Trophoblast cell (in vitro differentiated cells and primary cell): ENCODE results near the gene SMIM13.

Source experiments
- DNase-seq, 2 donors: peaks; one replicate each; pipeline ENCODE4 v3.0.0-alpha.2; 2016
- H2AFZ ChIP-seq: 2 replicates; pipeline ENCODE4 v1.6.1; 2013; ENCODE audit warnings: low read length, moderate library complexity, mild to moderate bottlenecking; ENCODE audit not compliant: insufficient read depth, poor library complexity
- H2AK5ac ChIP-seq: 2 replicates; pipeline ENCODE4 v1.6.1; 2013; ENCODE audit warnings: mild to moderate bottlenecking, low read length
- H2BK120ac ChIP-seq: 2 replicates; pipeline ENCODE4 v1.6.1; 2013; ENCODE audit warnings: low read length, mild to moderate bottlenecking, moderate library complexity; ENCODE audit not compliant: insufficient read depth, poor library complexity
- H2BK12ac ChIP-seq: 2 replicates; pipeline ENCODE4 v1.6.1; 2013; ENCODE audit warnings: mild to moderate bottlenecking, low read length, moderate library complexity
- H2BK5ac ChIP-seq: 2 replicates; pipeline ENCODE4 v1.6.1; 2013; ENCODE audit warnings: low read length, low read depth, moderate library complexity, mild to moderate bottlenecking; ENCODE audit not compliant: poor library complexity
- H3K14ac ChIP-seq: 2 replicates; pipeline ENCODE4 v1.6.1; 2013; ENCODE audit warnings: mild to moderate bottlenecking, low read length
- H3K18ac ChIP-seq: 2 replicates; pipeline ENCODE4 v1.6.1; 2013; ENCODE audit warnings: mild to moderate bottlenecking, low read length
- H3K23ac ChIP-seq: 2 replicates; pipeline ENCODE4 v1.6.1; 2013; ENCODE audit warnings: low read length
- H3K27ac ChIP-seq: 2 replicates; pipeline ENCODE4 v1.5.1; 2013; ENCODE audit warnings: low read depth, mild to moderate bottlenecking, inconsistent platforms, low read length, moderate library complexity
- H3K27me3 ChIP-seq: 2 replicates; pipeline ENCODE4 v1.6.1; 2013; ENCODE audit warnings: inconsistent platforms, mild to moderate bottlenecking, low read length, moderate library complexity; ENCODE audit not compliant: insufficient read depth
- H3K36me3 ChIP-seq, 2 experiments: 1 replicate in 1 of 2; 2 replicates in 1 of 2; pipeline ENCODE4 v1.6.1; 2013; ENCODE audit warnings: low read length in 2 of 2, mild to moderate bottlenecking in 2 of 2, moderate library complexity in 1 of 2; ENCODE audit not compliant: insufficient read depth in 2 of 2, control insufficient read depth in 1 of 2
- H3K4ac ChIP-seq: 2 replicates; pipeline ENCODE4 v1.6.1; 2013; ENCODE audit warnings: low read depth, mild to moderate bottlenecking, low read length, moderate library complexity
- H3K4me1 ChIP-seq, 2 experiments: 1 replicate in 1 of 2; 2 replicates in 1 of 2; pipeline ENCODE4 v1.6.1; 2013; ENCODE audit warnings: low read length in 2 of 2, mild to moderate bottlenecking in 2 of 2, moderate library complexity in 1 of 2; ENCODE audit not compliant: insufficient read depth in 2 of 2, control insufficient read depth in 1 of 2
- H3K4me2 ChIP-seq: 2 replicates; pipeline ENCODE4 v1.6.1; 2013; ENCODE audit warnings: inconsistent platforms, mild to moderate bottlenecking, low read length, moderate library complexity
- H3K4me3 ChIP-seq: 2 replicates; pipeline ENCODE4 v1.5.1; 2013; ENCODE audit warnings: mild to moderate bottlenecking, low read depth, low read length, inconsistent platforms
- H3K79me1 ChIP-seq: one replicate; pipeline ENCODE4 v1.6.1; 2013; ENCODE audit warnings: low read length
- H3K79me2 ChIP-seq: 2 replicates; pipeline ENCODE4 v1.6.1; 2013; ENCODE audit warnings: low read length, mild to moderate bottlenecking; ENCODE audit not compliant: control insufficient read depth, insufficient read depth, poor library complexity
- H3K9ac ChIP-seq: 2 replicates; pipeline ENCODE4 v1.6.1; 2013; ENCODE audit warnings: mild to moderate bottlenecking, low read length
- H3K9me3 ChIP-seq: 2 replicates; pipeline ENCODE4 v1.6.1; 2013; ENCODE audit warnings: low read depth, mild to moderate bottlenecking, control low read depth, inconsistent platforms, low read length; ENCODE audit not compliant: insufficient read depth
- H4K12ac ChIP-seq: 2 replicates; pipeline ENCODE4 v1.6.1; 2013; ENCODE audit warnings: low read depth, mild to moderate bottlenecking, low read length, moderate library complexity
- H4K8ac ChIP-seq: 2 replicates; pipeline ENCODE4 v1.6.1; 2013; ENCODE audit warnings: low read depth, mild to moderate bottlenecking, low read length, moderate library complexity
- H4K91ac ChIP-seq: one replicate; pipeline ENCODE4 v1.6.1; 2013; ENCODE audit warnings: low read depth, mild to moderate bottlenecking, low read length, moderate library complexity
- WGBS: extraction: QIAGEN DNeasy Blood & Tissue Kit; methylation state at CpG from one replicate; pipeline ENCODE4 v1.1.7; 2013; ENCODE audit warnings: missing lambda C conversion rate; ENCODE audit not compliant: insufficient read length, insufficient coverage; ENCODE audit errors: extremely low coverage; 5-methylcytosine and 5-hydroxymethylcytosine counted together

The SMIM13 gene

DNA sequence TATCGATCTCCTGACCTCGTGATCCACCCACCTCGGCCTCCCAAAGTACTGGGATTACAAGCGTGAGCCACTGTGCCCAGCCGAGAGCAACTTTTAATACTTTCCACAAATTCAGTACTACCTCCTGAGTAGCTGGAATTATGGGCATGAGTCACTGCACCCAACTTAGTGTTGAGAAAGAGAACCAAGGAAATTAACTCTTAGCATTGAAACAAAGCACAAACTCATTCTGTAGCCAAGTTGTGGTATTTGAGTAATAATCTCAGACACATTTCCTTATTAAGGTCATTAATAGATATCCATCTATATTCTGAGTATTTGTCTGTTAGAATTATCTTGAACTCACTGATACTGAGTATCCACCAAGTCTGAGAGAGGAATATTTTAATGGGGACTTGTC, 35.2 kb upstream of the SMIM13 start:
- no peak overlapping the region for H3K14ac ChIP-seq
- no peak overlapping the region for H2BK5ac ChIP-seq
- no peak overlapping the region for H4K12ac ChIP-seq
- no peak for DNase-seq
- no peak overlapping the region for H3K4me2 ChIP-seq
- H2AK5ac ChIP-seq: no peak overlapping the region
- H3K23ac ChIP-seq: no peak overlapping the region
- H3K36me3 ChIP-seq: no peaks in the 10 kb centered on the region
- no peaks in the 10 kb centered on the region for H3K79me2 ChIP-seq
- no peak overlapping the region for H4K91ac ChIP-seq
- H3K79me1 ChIP-seq: peaks cover 1% of the 10 kb centered on the region
- H3K4me1 ChIP-seq: no peaks in the 10 kb centered on the region
- no peak overlapping the region for H2BK120ac ChIP-seq
- H3K9me3 ChIP-seq: no peaks in the 10 kb centered on the region
- WGBS: no CpG with 5 or more reads among the region's 5 CpGs
- no peak overlapping the region for H3K4ac ChIP-seq
- H4K8ac ChIP-seq: no peak overlapping the region
- H3K27ac ChIP-seq: no peak overlapping the region
- H2BK12ac ChIP-seq: no peak overlapping the region
- H2AFZ ChIP-seq: no peak overlapping the region
- H3K18ac ChIP-seq: no peak overlapping the region
- no peak overlapping the region for H3K9ac ChIP-seq
- H3K4me3 ChIP-seq: no peak overlapping the region
- H3K27me3 ChIP-seq: no peaks in the 10 kb centered on the region

DNA sequence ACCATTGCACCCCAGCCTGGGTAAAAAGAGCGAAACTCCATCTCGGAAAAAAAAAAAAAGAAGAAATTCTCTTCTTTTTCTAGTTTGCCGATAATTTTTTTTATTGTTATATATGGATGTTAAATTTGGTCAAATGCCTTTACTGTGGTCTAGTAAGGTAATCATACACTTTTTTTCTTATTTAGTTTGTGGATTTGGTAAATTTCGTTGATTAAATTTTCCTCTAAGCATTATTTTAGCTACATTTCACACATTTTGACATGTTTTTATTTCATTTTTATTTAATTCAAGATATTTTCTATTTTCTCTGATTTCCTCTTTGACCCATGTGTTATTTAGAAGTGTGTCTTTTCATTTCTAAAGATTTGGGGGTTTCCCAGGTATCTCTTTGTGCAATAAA, 31.6 kb upstream of the SMIM13 start:
- no peaks in the 10 kb centered on the region for H3K27me3 ChIP-seq
- no peak overlapping the region for H3K4me3 ChIP-seq
- no peak overlapping the region for H2BK120ac ChIP-seq
- no peak overlapping the region for H2AFZ ChIP-seq
- no peak overlapping the region for H4K91ac ChIP-seq
- no peaks in the 10 kb centered on the region for H3K36me3 ChIP-seq
- no peak overlapping the region for H3K18ac ChIP-seq
- H3K14ac ChIP-seq: no peak overlapping the region
- no peaks in the 10 kb centered on the region for H3K79me2 ChIP-seq
- H3K79me1 ChIP-seq: no peaks in the 10 kb centered on the region
- H3K4me2 ChIP-seq: no peak overlapping the region
- H3K9ac ChIP-seq: no peak overlapping the region
- WGBS: no CpG with 5 or more reads among the region's 4 CpGs
- no peak overlapping the region for H2BK5ac ChIP-seq
- no peak overlapping the region for H4K8ac ChIP-seq
- no peaks in the 10 kb centered on the region for H3K9me3 ChIP-seq
- no peak overlapping the region for H4K12ac ChIP-seq
- H3K4me1 ChIP-seq: no peaks in the 10 kb centered on the region
- no peak overlapping the region for H2AK5ac ChIP-seq
- no peak overlapping the region for H3K4ac ChIP-seq
- H3K27ac ChIP-seq: no peak overlapping the region
- no peak overlapping the region for H3K23ac ChIP-seq
- H2BK12ac ChIP-seq: no peak overlapping the region
- DNase-seq: no peak

DNA sequence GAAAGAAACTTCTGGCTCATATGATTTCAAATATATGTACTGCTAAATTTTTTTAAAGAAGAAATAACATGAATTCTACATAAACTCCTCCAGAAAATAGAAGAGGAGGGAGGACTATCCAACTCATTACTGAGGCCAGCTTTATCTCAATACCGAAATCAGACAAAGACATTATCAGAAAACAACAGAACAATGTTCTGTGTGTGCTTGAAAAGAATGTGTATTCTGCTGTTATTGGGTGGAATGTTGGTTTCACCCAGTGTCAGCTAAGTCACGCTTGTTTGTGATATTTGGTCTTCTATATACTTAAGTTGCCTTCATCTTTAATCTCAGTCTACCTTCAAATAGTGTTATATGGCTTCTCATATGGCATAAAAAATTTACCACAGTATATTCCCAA, 30.9 kb upstream of the SMIM13 start:
- Histone ChIP-seq H3K14ac (no peak overlapping the region), H4K8ac (no peak overlapping the region), H2BK5ac (no peak overlapping the region), H2AK5ac (no peak overlapping the region), H3K79me1 (no peaks in the 10 kb centered on the region), H3K27me3 (no peaks in the 10 kb centered on the region), H3K79me2 (no peaks in the 10 kb centered on the region), H3K9ac (no peak overlapping the region), H4K91ac (no peak overlapping the region), H3K4me2 (no peak overlapping the region), H2BK12ac (no peak overlapping the region), H3K36me3 (no peaks in the 10 kb centered on the region), H3K23ac (no peak overlapping the region), H3K9me3 (no peaks in the 10 kb centered on the region), H3K4ac (no peak overlapping the region), H3K4me1 (no peaks in the 10 kb centered on the region), H3K27ac (no peak overlapping the region), H4K12ac (no peak overlapping the region), H3K4me3 (no peak overlapping the region), H2AFZ (no peak overlapping the region), H3K18ac (no peak overlapping the region), H2BK120ac (no peak overlapping the region)
- DNase-seq: no peak
- no CpG with 5 or more reads among the region's 2 CpGs for WGBS

DNA sequence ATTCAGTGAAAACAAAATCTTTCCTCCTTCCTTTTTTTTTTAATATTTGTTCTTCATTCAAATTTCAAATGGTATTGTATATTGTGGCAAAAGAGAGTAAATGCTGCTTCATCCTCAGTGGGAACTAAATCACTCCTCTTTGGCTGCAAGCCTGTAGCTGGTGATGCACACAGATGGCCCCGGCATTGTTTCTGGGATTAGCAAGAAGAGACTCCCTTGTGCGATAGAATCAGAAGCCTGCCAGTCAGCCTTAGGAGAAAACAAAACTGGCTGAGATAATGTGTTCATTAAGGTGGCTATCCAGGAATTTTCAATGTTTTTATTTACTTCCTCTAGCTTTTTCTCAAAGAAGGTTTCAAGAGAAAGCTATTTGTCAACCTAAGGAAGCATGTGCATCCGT, 28.8 kb upstream of the SMIM13 start:
- no peak overlapping the region for H2AK5ac ChIP-seq
- no peak overlapping the region for H2BK120ac ChIP-seq
- no peak for DNase-seq
- no peak overlapping the region for H3K4ac ChIP-seq
- no peaks in the 10 kb centered on the region for H3K79me2 ChIP-seq
- no peak overlapping the region for H2AFZ ChIP-seq
- H3K4me1 ChIP-seq: no peaks in the 10 kb centered on the region
- H3K79me1 ChIP-seq: no peaks in the 10 kb centered on the region
- WGBS: no CpG with 5 or more reads among the region's 3 CpGs
- H3K4me2 ChIP-seq: no peak overlapping the region
- no peak overlapping the region for H4K91ac ChIP-seq
- H2BK5ac ChIP-seq: no peak overlapping the region
- no peak overlapping the region for H3K9ac ChIP-seq
- no peak overlapping the region for H3K14ac ChIP-seq
- H4K12ac ChIP-seq: no peak overlapping the region
- no peaks in the 10 kb centered on the region for H3K27me3 ChIP-seq
- no peak overlapping the region for H2BK12ac ChIP-seq
- no peaks in the 10 kb centered on the region for H3K9me3 ChIP-seq
- no peak overlapping the region for H3K27ac ChIP-seq
- no peak overlapping the region for H3K23ac ChIP-seq
- H3K18ac ChIP-seq: no peak overlapping the region
- H3K4me3 ChIP-seq: no peak overlapping the region
- no peaks in the 10 kb centered on the region for H3K36me3 ChIP-seq
- no peak overlapping the region for H4K8ac ChIP-seq
